NCI-H1048 (cell line): Measurements from ENCODE around the gene HOXB9.
A peak's percentile ranks its signal among the peaks of the same experiment; 100 is the strongest.

Experiments used
- DNase-seq: peaks from one replicate; lab custom pipeline; 2025; lab: John Stamatoyannopoulos, UW

HOXB9 gene

DNA sequence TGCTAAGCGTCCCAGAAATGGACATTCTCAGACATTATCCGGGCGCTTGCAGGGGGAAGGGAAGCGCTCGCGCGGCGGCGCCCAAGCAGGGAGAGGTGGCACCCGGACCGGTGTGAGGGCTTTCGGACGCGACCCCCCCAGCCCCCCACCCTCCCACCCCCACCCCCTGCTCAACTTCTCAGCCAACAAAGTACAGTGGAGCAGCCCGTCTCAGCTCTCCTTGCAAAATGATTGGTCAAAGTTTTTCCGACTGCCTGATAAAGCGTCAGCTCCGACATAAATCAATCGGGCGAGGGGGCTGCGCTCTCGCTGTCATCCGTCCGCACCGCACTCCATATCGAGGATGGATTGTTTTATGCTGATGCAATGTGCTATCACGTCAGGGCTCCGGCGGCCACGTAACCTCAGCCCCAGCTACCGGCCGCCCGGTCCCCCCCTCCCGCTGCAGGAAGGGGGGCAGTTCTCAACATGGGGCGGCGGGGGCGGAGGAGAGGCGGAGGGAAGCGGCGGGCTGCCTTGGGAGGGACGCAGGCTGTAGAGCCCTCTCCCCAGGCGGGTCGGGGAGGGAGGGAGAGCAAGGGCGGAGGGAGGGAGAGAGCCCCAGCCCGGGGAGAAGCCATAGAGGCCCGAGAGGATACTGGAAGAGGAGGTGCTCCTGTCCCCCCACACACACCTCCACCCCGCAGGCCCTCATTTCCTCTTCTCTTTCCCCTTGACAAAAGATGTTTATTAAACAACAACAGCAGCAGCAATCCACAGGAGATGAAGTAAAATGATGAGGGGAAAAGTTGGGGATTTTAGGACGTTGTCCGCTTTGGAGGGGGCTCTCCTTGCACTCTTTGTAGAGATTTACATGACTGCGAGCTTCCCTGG, at the start of gene HOXB9:
Gene HOXB9, minus strand, starts transcription at position 114 of the 873 bp plus-strand sequence. Its CDS starts 89 bp downstream, at position 25.
- DNase-seq, result no peak

GRCh38 chr17:48672340-48672739, 46.2 kb upstream of the HOXB9 start:
- no peak for DNase-seq

- peak; percentile 51 for DNase-seq
Observed at GRCh38 chr17:48671697-48672171, 45.6 kb upstream of the HOXB9 start.

- no peak for DNase-seq
Observed at GRCh38 chr17:48663134-48663924, 37.2 kb upstream of the HOXB9 start.

GRCh38 chr17:48655913-48656312, 29.8 kb upstream of the HOXB9 start:
- no peak for DNase-seq

- DNase-seq, result no peak
Observed at GRCh38 chr17:48649741-48650140, 23.6 kb upstream of the HOXB9 start.

DNA sequence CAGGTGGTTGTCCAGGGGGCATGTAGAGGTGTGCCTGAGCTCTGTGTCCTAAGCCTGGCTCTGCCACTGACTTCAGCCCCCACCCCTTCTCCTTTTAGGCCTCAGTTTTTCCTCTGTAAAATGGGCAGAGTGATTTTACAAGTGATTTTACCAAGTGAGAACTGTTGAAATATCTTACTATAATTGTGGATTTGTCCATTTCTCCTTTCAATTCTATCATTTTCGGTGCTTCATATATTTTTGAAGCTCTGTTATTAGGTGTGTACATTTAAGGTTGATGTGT, 21.7 kb upstream of the HOXB9 start:
- DNase-seq, result no peak

DNA sequence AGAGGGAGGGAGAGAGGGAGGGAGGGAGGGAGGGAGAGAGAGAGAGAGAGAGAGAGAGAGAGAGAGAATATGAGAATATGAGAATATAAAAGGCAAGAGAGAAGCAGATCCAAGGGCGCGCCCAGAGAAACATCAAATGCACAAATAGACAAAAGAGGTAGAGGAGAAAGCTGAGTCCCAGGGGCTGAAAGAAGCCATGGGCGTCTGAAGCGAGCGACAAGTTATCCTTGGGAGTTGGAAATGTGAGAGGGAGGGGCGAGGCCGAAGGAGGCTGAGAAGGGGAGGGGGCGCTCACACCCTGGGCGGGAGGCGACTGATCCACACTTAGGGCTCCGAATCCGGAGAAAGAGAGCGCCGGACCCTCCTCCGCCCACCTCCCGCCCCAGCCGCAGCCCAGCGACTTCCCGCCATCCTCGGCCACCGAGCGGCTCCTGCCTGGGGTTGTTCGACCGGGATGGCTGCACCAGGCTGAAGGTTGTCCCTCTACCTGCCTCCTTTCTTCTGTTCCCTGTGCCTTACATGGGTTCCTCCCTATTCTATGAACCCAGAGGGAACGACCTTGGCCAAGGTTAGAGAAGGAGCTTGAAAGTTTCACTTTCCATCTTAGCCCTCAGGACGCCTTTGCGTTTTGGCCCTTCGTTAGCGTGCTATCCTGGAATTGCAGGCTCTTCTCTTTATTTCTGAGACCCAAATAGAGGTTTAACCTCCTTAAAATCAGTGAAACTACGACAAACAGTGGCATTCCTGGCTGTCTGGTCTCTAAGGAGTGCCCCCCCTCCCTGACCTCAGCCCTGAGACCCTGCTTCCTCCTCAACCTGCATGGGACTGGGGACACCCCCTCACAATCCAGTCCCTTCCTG, 21.2 kb upstream of the HOXB9 start:
- no peak for DNase-seq

DNA sequence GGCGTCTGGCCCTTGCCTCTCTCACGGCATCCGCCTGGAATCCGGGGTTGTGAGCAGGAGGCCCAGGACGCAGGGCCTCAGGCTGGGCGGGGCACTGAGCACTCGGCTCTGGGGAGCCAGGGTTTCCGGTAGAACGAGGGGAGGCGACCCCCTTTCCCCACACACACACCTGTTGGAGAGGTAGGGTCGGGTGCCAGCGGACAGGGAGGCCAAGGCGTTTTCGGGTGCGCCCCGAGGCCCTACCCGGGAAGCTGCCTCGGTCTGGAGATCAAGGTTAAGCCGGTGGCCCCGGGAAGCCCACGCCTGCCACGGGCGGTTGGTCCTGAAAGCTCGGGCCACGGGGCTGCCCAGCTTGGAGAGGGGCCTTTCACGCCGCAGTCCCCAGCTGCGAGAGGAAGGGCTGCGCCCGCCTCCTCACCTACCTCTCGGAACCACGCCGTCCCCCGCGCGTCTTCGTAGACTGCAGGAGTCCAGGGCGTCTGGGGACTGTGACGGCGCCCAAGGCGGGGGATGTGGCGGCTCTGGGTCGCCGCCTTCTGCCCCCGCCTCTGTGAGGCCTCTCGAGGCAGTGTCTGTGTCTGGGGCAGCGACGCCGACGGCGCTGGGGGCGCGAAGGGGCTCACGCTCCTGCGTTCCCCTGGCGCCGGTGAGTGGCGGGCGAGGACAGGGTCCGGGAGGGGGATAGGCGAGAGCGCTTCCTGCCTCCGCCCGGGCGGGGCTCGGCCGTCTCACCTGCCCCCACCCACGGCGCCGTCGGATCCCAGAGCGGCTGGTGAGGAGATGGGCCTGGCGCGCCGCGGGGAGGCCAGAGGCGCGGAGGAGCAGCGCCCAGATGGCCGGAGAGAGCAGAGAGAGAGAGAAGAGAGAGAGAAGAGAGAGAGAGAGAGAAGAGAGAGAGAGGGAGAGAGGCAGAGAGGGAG, 20.3 kb upstream of the HOXB9 start:
- no peak for DNase-seq

DNA sequence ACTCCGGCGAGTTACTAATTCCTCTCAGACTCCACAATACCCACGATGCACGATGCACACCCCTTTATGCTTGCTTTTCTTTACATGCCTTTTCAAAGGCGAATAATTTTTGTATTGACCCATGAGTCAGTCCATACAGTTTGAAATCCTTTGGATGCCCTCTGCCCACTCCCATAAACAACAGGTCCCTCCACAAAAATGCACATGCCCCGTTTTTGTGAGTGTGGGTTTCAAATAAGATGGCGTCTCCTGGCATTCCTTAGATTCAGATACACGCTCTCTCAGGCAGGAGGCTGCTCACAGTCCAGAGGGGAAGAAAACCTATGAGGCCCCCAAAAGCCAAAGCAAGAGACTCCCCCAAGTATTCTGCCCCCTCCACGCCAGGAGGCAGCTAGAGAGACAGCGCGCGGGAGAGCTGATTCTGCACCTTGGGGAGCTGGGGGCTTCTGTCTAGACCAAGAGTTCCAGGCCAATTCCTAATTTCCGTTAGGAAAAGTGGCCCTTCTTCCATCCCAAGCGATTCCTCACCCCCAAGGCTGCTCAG, 19.6 kb upstream of the HOXB9 start:
- no peak for DNase-seq

GRCh38 chr17:48644910-48645557, 18.9 kb upstream of the HOXB9 start:
- no peak for DNase-seq

- no peak for DNase-seq
Observed at GRCh38 chr17:48644159-48644558, 18.0 kb upstream of the HOXB9 start.

GRCh38 chr17:48643697-48644012, 17.5 kb upstream of the HOXB9 start:
- DNase-seq, result no peak

DNA sequence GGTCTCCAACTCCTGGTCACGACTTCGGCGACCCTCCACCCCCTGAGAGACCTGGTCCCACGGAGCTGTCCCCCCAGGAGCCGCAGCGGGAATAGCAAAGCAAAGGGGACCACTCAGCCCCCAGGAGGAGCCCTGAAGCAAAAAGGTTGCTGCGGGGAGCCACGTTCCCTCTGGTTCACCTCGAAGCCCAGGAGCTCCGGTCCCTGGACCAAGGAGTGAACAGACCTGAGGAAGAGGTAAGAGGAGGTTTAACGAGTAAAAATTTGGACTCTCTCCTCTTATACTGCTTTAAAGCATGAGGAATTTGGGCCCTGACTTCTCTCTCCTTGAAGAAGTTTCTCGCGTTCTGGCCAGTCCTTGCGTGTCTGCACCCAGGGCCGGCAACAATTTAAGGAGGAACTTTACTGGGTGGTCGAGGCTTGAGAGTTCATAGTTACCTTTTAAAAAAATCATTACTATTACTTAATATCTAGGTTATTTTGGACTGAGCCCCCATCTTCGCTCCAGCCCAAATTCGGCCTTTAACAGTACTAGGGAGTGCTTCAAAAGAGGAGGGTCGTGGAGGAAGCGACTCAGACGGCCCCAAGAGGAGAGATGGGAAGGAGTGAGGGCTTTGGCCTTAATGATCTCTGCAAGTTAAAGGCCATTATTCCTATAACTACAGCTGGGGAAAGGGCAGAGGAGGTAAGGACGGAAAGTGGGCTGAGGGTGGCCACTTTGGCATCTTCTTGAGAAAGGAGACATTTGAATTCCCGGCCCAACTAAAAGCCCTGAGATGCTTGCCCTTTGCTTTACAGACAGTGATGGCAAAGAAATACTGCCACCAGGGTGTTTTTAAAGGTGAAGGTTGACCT, 16.9 kb upstream of the HOXB9 start:
- no peak for DNase-seq

GRCh38 chr17:48642059-48642842, 16.1 kb upstream of the HOXB9 start:
- no peak for DNase-seq

GRCh38 chr17:48641541-48642058, 15.4 kb upstream of the HOXB9 start:
- DNase-seq, result no peak

- DNase-seq, result no peak
Observed at GRCh38 chr17:48640858-48641180, 14.7 kb upstream of the HOXB9 start.

GRCh38 chr17:48639982-48640857, 14.1 kb upstream of the HOXB9 start:
- DNase-seq, result no peak
